H1 (cell line): ENCODE data around the gene MACC1.

ENCODE experiments used
- BACH1 ChIP-seq: IDR thresholded peaks from 2 replicates; pipeline ENCODE4 v1.6.1; 2012; ENCODE audit warnings: low read length, improper control_type of control experiment
- BCL11A ChIP-seq, 2 experiments: IDR thresholded peaks; one replicate each; pipeline ENCODE4 v1.6.1; 2011; ENCODE audit warnings: low read depth in 2 of 2, low read length in 2 of 2, mild to moderate bottlenecking in 2 of 2
- CBX8 ChIP-seq: fragments of 300-800, 300-1000 bp; sonication (generic); IDR thresholded peaks from 2 replicates; pipeline ENCODE4 v1.7.1; 2016; ENCODE audit warnings: low read depth, low read length, borderline replicate concordance
- CHD2 ChIP-seq: IDR thresholded peaks from 2 replicates; pipeline ENCODE4 v1.6.1; 2012; ENCODE audit warnings: low read length, improper control_type of control experiment
- EP300 ChIP-seq, 2 experiments: IDR thresholded peaks; 1 replicate in 1 of 2; 2 replicates in 1 of 2; pipeline ENCODE4 v1.6.1; 2011 to 2012; ENCODE audit warnings: low read depth in 2 of 2, low read length in 2 of 2, mild to moderate bottlenecking in 2 of 2, borderline replicate concordance in 1 of 2, inconsistent platforms in 1 of 2, moderate library complexity in 1 of 2
- MAX ChIP-seq: IDR thresholded peaks from 2 replicates; pipeline ENCODE4 v1.6.1; 2012; ENCODE audit warnings: inconsistent platforms
- POLR2A ChIP-seq, 2 experiments: IDR thresholded peaks; 1 replicate in 1 of 2; 2 replicates in 1 of 2; pipeline ENCODE4 v1.6.1; 2011; ENCODE audit warnings: low read depth in 2 of 2, low read length in 2 of 2, mild to moderate bottlenecking in 2 of 2; ENCODE audit errors: control extremely low read depth in 1 of 2
- SIN3A ChIP-seq, 2 experiments: IDR thresholded peaks in 1 of 2; conservative IDR thresholded peaks in 1 of 2; 2 replicates each; pipeline ENCODE4 v1.6.1; 2011 to 2012; ENCODE audit warnings: low read length in 2 of 2, improper control_type of control experiment in 1 of 2, low read depth in 1 of 2, mild to moderate bottlenecking in 1 of 2
- SUZ12 ChIP-seq: fragments of 200-600 bp; sonication (generic); IDR thresholded peaks from 2 replicates; pipeline ENCODE4 v1.6.1; 2012; ENCODE audit warnings: mild to moderate bottlenecking, inconsistent platforms, low read length, moderate library complexity, mixed read lengths
- TF ChIP-seq, protein P1 (sequence below): IDR thresholded peaks from 2 replicates; pipeline ENCODE4 v1.6.1; 2011; ENCODE audit warnings: low read depth, mild to moderate bottlenecking, low read length; ENCODE audit not compliant: insufficient read depth
- TF ChIP-seq, protein P2 (sequence below), 3 experiments: IDR thresholded peaks; 1 replicate in 2 of 3; 2 replicates in 1 of 3; pipeline versions ENCODE4 v1.5.1 to v1.6.1; 2011; ENCODE audit warnings: low read length in 3 of 3, mild to moderate bottlenecking in 3 of 3, inconsistent platforms in 2 of 3, low read depth in 1 of 3, moderate library complexity in 1 of 3; ENCODE audit not compliant: insufficient read depth in 1 of 3; ENCODE audit errors: control extremely low read depth in 1 of 3

- TF ChIP-seq POLR2A (IDR thresholded peaks at IDR 0.05; ENCODE audit: control extremely low read depth in 1 of 2, low read depth in 2 of 2, low read length in 2 of 2) (no peak), MAX (no peak), EP300 (IDR thresholded peaks at IDR 0.05; ENCODE audit: borderline replicate concordance in 1 of 2, low read depth in 2 of 2, low read length in 2 of 2) (no peak), CHD2 (no peak), SUZ12 (no peak), CBX8 (no peak), BCL11A (IDR thresholded peaks at IDR 0.05; ENCODE audit: low read depth in 2 of 2, low read length in 2 of 2) (no peak), SIN3A (conservative IDR thresholded peaks at IDR 0.05 in 1 of 2, IDR thresholded peaks at IDR 0.05 in 1 of 2; ENCODE audit: low read depth in 1 of 2, low read length in 2 of 2) (no peak), BACH1 (no peak)
- TF ChIP-seq, protein P1, sequence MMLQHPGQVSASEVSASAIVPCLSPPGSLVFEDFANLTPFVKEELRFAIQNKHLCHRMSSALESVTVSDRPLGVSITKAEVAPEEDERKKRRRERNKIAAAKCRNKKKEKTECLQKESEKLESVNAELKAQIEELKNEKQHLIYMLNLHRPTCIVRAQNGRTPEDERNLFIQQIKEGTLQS = no peak
- TF ChIP-seq, protein P2, sequence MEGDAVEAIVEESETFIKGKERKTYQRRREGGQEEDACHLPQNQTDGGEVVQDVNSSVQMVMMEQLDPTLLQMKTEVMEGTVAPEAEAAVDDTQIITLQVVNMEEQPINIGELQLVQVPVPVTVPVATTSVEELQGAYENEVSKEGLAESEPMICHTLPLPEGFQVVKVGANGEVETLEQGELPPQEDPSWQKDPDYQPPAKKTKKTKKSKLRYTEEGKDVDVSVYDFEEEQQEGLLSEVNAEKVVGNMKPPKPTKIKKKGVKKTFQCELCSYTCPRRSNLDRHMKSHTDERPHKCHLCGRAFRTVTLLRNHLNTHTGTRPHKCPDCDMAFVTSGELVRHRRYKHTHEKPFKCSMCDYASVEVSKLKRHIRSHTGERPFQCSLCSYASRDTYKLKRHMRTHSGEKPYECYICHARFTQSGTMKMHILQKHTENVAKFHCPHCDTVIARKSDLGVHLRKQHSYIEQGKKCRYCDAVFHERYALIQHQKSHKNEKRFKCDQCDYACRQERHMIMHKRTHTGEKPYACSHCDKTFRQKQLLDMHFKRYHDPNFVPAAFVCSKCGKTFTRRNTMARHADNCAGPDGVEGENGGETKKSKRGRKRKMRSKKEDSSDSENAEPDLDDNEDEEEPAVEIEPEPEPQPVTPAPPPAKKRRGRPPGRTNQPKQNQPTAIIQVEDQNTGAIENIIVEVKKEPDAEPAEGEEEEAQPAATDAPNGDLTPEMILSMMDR (IDR thresholded peaks at IDR 0.05; ENCODE audit: control extremely low read depth in 1 of 3, insufficient read depth in 1 of 3, low read depth in 1 of 3, low read length in 3 of 3) = no peak
These were observed 15.7 kb upstream of the MACC1 start for GRCh38 chr7:20232848-20233247.
